ENCODE data around the gene CXCL17.

CXCL17 gene

GRCh38 chr19:42419309-42419708 lies 23.4 kb downstream of the CXCL17 start:
- Histone ChIP-seq H3K4me1 (ENCODE audit: low read length) (peaks cover 10% of the 10 kb centered on the region; the same call in 1 of the 2 replicates), H3K27ac (ENCODE audit: low read length) (no peak overlapping the region), H3K79me2 (ENCODE audit: low read length) (peaks cover 12% of the 10 kb centered on the region; the same call in 1 of the 2 replicates), H3K4me2 (ENCODE audit: low read length) (no peak overlapping the region), H2AFZ (ENCODE audit: low read depth, low read length) (no peak overlapping the region), H4K20me1 (ENCODE audit: insufficient read depth, low read length) (no peaks in the 10 kb centered on the region), H3K9me3 (ENCODE audit: insufficient read depth, low read length) (no peaks in the 10 kb centered on the region), H3K27me3 (ENCODE audit: low read depth, low read length) (no peaks in the 10 kb centered on the region), H3K4me3 (ENCODE audit: low read length) (no peak overlapping the region), H3K9ac (ENCODE audit: low read length) (no peak overlapping the region), H3K36me3 (replicated peaks; ENCODE audit: low read depth, low read length) (no peaks in the 10 kb centered on the region)
- TF ChIP-seq CTCF (IDR thresholded peaks at IDR 0.05; ENCODE audit: low read depth, low read length) = no peak
- no peak for TF ChIP-seq EZH2phosphoT487 (IDR thresholded peaks at IDR 0.05; ENCODE audit: low read depth)

DNA sequence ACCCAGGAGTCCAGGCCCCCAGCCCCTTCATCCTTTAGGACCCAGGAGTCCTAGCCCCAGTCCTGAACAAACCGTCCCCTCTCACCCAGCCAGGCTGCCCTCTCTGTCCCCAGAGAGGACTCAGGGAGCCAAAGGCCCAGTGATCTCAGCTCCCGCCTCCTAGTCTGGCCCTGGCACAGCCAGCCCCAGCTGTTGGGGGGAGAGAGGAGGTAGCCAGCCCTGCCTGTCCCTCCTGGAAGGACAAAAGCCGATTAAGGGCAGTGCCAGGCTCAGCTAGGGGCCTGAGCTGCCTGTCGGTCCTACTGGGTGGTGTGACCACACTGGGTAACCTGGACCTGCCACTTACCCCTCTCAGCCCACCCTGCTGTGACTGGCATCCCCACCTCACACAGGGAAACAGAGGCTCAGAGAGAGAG lies 30.1 kb downstream of the CXCL17 start:
- Histone ChIP-seq H4K20me1 (ENCODE audit: insufficient read depth, low read length) (peaks cover 9% of the 10 kb centered on the region; the same call in 1 of the 2 replicates), H3K4me1 (ENCODE audit: low read length) (no peaks in the 10 kb centered on the region), H3K4me3 (ENCODE audit: low read length) (no peak overlapping the region), H3K4me2 (ENCODE audit: low read length) (no peak overlapping the region), H3K9me3 (ENCODE audit: insufficient read depth, low read length) (no peaks in the 10 kb centered on the region), H3K36me3 (replicated peaks; ENCODE audit: low read depth, low read length) (peaks cover under 1% of the 10 kb centered on the region), H3K9ac (ENCODE audit: low read length) (no peak overlapping the region), H3K79me2 (ENCODE audit: low read length) (no peaks in the 10 kb centered on the region), H3K27ac (ENCODE audit: low read length) (no peak overlapping the region), H2AFZ (ENCODE audit: low read depth, low read length) (no peak overlapping the region), H3K27me3 (ENCODE audit: low read depth, low read length) (no peaks in the 10 kb centered on the region)
- no peak for TF ChIP-seq EZH2phosphoT487 (IDR thresholded peaks at IDR 0.05; ENCODE audit: low read depth)
- no peak for TF ChIP-seq CTCF (IDR thresholded peaks at IDR 0.05; ENCODE audit: low read depth, low read length)

GRCh38 chr19:42412227-42412626 lies 30.5 kb downstream of the CXCL17 start:
- Histone ChIP-seq H3K4me3 (ENCODE audit: low read length) (no peak overlapping the region), H3K9me3 (ENCODE audit: insufficient read depth, low read length) (no peaks in the 10 kb centered on the region), H3K4me2 (ENCODE audit: low read length) (no peak overlapping the region), H2AFZ (ENCODE audit: low read depth, low read length) (no peak overlapping the region), H3K27me3 (ENCODE audit: low read depth, low read length) (no peaks in the 10 kb centered on the region), H3K4me1 (ENCODE audit: low read length) (no peaks in the 10 kb centered on the region), H3K27ac (ENCODE audit: low read length) (no peak overlapping the region), H4K20me1 (ENCODE audit: insufficient read depth, low read length) (peaks cover 9% of the 10 kb centered on the region), H3K79me2 (ENCODE audit: low read length) (no peaks in the 10 kb centered on the region), H3K36me3 (replicated peaks; ENCODE audit: low read depth, low read length) (peaks cover 3% of the 10 kb centered on the region), H3K9ac (ENCODE audit: low read length) (no peak overlapping the region)
- no peak for TF ChIP-seq EZH2phosphoT487 (IDR thresholded peaks at IDR 0.05; ENCODE audit: low read depth)
- TF ChIP-seq CTCF (IDR thresholded peaks at IDR 0.05; ENCODE audit: low read depth, low read length) = no peak

- Histone ChIP-seq H3K27ac (ENCODE audit: low read length) (no peak overlapping the region), H3K9me3 (ENCODE audit: insufficient read depth, low read length) (no peaks in the 10 kb centered on the region), H3K4me2 (ENCODE audit: low read length) (no peak overlapping the region), H3K27me3 (ENCODE audit: low read depth, low read length) (no peaks in the 10 kb centered on the region), H3K4me1 (ENCODE audit: low read length) (no peaks in the 10 kb centered on the region), H3K79me2 (ENCODE audit: low read length) (no peaks in the 10 kb centered on the region), H3K36me3 (replicated peaks; ENCODE audit: low read depth, low read length) (peaks cover 3% of the 10 kb centered on the region), H2AFZ (ENCODE audit: low read depth, low read length) (no peak overlapping the region), H3K4me3 (ENCODE audit: low read length) (no peak overlapping the region), H4K20me1 (ENCODE audit: insufficient read depth, low read length) (peaks cover 9% of the 10 kb centered on the region), H3K9ac (ENCODE audit: low read length) (no peak overlapping the region)
- TF ChIP-seq EZH2phosphoT487 (IDR thresholded peaks at IDR 0.05; ENCODE audit: low read depth) = no peak
- no peak for TF ChIP-seq CTCF (IDR thresholded peaks at IDR 0.05; ENCODE audit: low read depth, low read length)
Measured at GRCh38 chr19:42411581-42412178, 31.1 kb downstream of the CXCL17 start.
